HG03432 (cell line): Measurements from ENCODE around the gene FZD8.
A peak's percentile ranks its signal among the peaks of the same experiment; 100 is the strongest.

ENCODE experiments used
- ATAC-seq: cut with Tn5 transposase; IDR thresholded peaks from one replicate; pipeline ENCODE4 v1.9.1; 2021; ENCODE audit warnings: mild to moderate bottlenecking, moderate library complexity; ENCODE audit not compliant: unreplicated experiment

Gene FZD8

GRCh38 chr10:35641676-35642034 is 441 bp downstream of the FZD8 start:
- peak; percentile 27 for ATAC-seq

GRCh38 chr10:35640951-35641675 is 983 bp downstream of the FZD8 start:
- ATAC-seq = peak; percentile 36

GRCh38 chr10:35640474-35640873 is 1.6 kb downstream of the FZD8 start:
- peak; percentile 45 for ATAC-seq

- no peak for ATAC-seq
Measured at GRCh38 chr10:35639728-35640401, 2.2 kb downstream of the FZD8 start.

- ATAC-seq = no peak
Measured at GRCh38 chr10:35639021-35639727, 2.9 kb downstream of the FZD8 start.

- ATAC-seq = no peak
Measured at GRCh38 chr10:35638101-35638500, 4.0 kb downstream of the FZD8 start.

GRCh38 chr10:35637462-35637861 is 4.6 kb downstream of the FZD8 start:
- no peak for ATAC-seq

- ATAC-seq = no peak
Measured at GRCh38 chr10:35636956-35637355, 5.1 kb downstream of the FZD8 start.

- ATAC-seq = peak; percentile 80
Measured at GRCh38 chr10:35635576-35635975, 6.5 kb downstream of the FZD8 start.

- ATAC-seq = no peak
Measured at GRCh38 chr10:35633006-35633980, 8.8 kb downstream of the FZD8 start.

- no peak for ATAC-seq
Measured at GRCh38 chr10:35632027-35632426, 10.1 kb downstream of the FZD8 start.

- no peak for ATAC-seq
Measured at GRCh38 chr10:35631404-35631803, 10.7 kb downstream of the FZD8 start.

- ATAC-seq = no peak
Measured at GRCh38 chr10:35626971-35627507, 15.1 kb downstream of the FZD8 start.

GRCh38 chr10:35614312-35614711 is 27.8 kb downstream of the FZD8 start:
- no peak for ATAC-seq

GRCh38 chr10:35613597-35614226 is 28.4 kb downstream of the FZD8 start:
- ATAC-seq = no peak

GRCh38 chr10:35613107-35613440 is 29.0 kb downstream of the FZD8 start:
- no peak for ATAC-seq

GRCh38 chr10:35612385-35613106 is 29.6 kb downstream of the FZD8 start:
- no peak for ATAC-seq

GRCh38 chr10:35611750-35612149 is 30.3 kb downstream of the FZD8 start:
- ATAC-seq = no peak

- ATAC-seq = no peak
Measured at GRCh38 chr10:35608328-35608672, 33.8 kb downstream of the FZD8 start.
